Endometrial microvascular endothelial cells (primary cell): ENCODE measurements around the gene CORT. TPM values are rescaled to one million over a fixed set of nuclear protein-coding genes. Genes with fewer than 3 reads are reported as not detected.
"Not testable (repeated sequence)": the region's sequence is repeated elsewhere in the genome, so short reads cannot be mapped to it uniquely, and the experiment has no call there.

Experiments used
- in situ Hi-C: cut with HindIII; loops from 2 replicates; pipeline ENCODE4 v1.10.0; 2017; ENCODE audit warnings: low sequenced_read_pairs, low pct_unique_long_range_greater_than_20kb; ENCODE audit errors: inconsistent ontology term
- total RNA-seq: library from RNA; depleted of rRNA; stranded (reverse); fragments of >200 nt; gene quantifications from one replicate; pipeline ENCODE4 v1.2.3, GENCODE V29; 2015; ENCODE audit errors: inconsistent ontology term

Gene CORT
- total RNA-seq, result not detected

DNA sequence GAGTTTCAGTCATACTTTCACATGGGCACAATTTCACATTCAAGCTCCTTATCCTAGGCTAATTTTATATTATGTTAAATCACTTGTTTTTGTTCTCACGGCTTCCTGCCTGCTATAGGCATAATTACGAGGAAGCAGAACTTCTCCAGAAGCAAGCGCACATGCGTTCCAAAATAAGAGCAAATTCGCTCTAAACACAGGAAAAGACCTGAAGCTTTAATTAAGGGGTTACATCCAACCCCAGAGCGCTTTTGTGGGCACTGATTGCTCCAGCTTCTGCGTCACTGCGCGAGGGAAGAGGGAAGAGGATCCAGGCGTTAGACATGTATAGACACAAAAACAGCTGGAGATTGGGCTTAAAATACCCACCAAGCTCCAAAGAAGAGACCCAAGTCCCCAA is at the start of gene CORT:
TSS of gene CORT (plus strand) at position 281 of the 400 bp plus-strand sequence. CDS start 193 bp downstream, outside the sequence.
- in situ Hi-C loops, result no loop called here

GRCh38 chr1:10401281-10401680 is 48.5 kb upstream of the CORT start:
- in situ Hi-C loops, result no loop called here

- in situ Hi-C loops, result no loop called here
Measured at GRCh38 chr1:10402729-10403274, 47.0 kb upstream of the CORT start.

DNA sequence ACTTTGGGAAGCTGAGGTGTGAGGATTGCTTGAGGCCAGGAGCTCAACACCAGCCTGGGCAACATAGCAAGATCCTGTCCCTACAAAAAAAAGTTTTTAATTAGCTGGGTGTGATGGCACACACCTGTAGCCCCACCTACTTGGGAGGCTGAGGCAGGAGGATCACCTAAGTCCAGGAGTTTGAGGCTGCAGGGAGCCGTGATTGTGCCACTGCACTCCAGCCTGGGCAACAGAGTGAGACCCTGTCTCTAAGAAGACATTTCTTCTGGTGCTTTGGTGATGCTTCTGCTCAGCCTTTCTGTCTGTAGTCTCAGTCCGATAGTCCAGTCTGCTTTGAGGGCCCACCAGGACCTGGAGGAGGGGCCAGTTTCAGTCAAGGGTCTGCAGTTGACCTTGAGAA is 42.6 kb upstream of the CORT start:
- in situ Hi-C loops, result no loop called here

DNA sequence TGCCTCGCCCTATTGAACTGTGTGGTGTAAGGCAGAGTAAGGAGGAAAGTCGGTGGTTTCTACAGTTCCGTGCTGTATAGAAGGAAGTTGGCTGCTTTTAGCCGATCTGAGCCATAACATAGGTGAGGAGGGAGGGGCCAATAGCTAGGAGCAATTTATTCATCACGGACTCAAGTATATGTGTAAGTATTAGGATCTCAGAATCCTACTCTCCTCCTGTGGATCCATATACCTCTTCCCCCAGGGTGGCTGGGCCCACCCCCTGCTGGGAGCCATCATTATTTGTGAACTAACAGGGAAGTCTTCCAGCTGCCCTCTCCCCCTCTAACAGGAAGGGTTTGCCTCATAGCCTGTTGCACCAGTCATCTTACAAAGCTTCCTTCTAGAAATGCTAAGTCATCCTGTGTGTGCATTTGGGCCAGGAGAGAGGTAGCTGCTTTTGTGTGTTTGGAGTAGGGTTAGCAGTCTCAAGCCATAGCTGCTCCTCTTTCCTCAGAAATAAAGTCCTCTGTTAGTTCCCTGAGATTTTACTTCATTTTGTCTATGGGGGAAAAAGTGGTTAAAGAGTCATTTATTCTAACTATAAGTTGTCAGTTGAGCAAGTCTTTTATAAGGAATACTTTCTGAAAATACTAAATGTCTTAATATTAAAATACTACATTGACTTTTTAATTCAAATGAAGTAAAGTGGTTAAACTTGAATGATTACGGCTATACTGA is 34.5 kb upstream of the CORT start:
- in situ Hi-C loops, result no loop called here

DNA sequence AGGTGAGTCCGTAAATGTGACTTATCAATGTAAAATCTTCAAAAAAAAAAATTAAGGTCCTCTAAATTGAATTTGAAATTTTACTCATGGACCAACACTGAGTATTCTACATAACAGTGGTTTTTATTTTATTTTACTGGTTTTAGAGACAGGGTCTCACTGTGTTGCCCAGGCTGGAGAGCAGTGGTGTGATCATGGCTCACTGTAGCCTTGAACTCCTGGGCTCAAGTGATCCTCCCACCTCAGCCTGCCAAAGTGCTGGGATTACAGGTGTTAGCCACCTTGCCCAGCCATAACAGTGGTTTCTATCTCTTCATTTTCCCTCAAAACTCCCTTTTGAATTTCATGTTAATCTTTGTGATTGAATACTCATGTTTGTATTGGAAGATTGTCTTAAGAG is 33.9 kb upstream of the CORT start:
- in situ Hi-C loops, result not testable (repeated sequence)

- in situ Hi-C loops, result not testable (repeated sequence)
Measured at GRCh38 chr1:10418741-10419140, 31.1 kb upstream of the CORT start.

DNA sequence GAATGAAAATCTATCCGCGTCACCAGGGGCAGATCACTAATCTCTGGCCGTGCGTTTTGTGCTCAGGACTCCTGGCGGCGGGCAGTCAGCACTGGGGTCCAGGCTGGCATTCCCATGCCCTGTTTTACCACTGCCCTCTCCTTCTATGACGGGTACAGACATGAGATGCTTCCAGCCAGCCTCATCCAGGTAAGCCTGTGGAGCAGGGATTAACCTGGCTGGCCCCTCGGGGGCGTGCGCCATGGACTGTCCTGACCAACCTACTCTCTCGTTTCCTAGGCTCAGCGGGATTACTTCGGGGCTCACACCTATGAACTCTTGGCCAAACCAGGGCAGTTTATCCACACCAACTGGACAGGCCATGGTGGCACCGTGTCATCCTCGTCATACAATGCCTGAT is 30.5 kb upstream of the CORT start:
- in situ Hi-C loops, result no loop called here

DNA sequence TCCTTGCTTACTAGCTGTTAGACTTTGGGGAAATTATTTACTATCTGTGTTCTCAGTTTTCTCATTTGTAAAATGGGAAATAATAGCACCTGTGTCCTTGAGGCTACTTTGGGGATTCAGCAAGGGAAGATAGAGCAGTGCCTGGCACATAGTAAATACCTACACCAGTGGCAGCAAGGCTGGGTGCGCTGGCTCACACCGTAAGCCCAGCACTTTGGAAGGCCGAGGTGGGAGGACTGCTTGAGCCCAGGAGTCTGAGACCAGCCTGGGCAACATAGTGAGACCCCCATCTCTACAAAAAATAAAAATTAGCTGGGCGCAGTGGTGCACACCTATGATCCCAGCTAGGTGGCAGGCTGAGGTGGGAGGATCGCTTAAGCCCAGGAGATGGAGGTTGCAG is 28.2 kb upstream of the CORT start:
- in situ Hi-C loops, result no loop called here

- in situ Hi-C loops, result no loop called here
Measured at GRCh38 chr1:10424034-10424433, 25.8 kb upstream of the CORT start.

GRCh38 chr1:10424651-10425050 is 25.2 kb upstream of the CORT start:
- in situ Hi-C loops, result no loop called here

GRCh38 chr1:10425826-10426534 is 23.9 kb upstream of the CORT start:
- in situ Hi-C loops, result not testable (repeated sequence)

GRCh38 chr1:10426535-10426848 is 23.3 kb upstream of the CORT start:
- in situ Hi-C loops, result not testable (repeated sequence)

GRCh38 chr1:10428984-10429383 is 20.8 kb upstream of the CORT start:
- in situ Hi-C loops, result no loop called here

DNA sequence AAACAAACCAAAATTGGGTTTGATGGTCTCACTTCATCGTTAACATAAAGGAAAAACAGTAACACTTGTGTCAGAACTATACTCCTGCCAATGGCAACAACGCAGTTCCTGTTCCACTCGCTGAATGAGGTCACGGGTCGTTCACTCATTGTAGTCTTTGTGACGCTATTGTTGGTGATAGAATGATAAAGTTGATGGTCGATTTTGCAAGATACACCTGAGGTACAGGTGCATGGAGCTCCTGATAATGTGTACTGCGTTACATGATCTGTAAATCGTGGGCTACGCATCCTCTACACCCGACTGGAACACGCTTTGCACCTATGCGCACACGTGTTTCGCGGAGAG is 20.0 kb upstream of the CORT start:
- in situ Hi-C loops, result no loop called here

DNA sequence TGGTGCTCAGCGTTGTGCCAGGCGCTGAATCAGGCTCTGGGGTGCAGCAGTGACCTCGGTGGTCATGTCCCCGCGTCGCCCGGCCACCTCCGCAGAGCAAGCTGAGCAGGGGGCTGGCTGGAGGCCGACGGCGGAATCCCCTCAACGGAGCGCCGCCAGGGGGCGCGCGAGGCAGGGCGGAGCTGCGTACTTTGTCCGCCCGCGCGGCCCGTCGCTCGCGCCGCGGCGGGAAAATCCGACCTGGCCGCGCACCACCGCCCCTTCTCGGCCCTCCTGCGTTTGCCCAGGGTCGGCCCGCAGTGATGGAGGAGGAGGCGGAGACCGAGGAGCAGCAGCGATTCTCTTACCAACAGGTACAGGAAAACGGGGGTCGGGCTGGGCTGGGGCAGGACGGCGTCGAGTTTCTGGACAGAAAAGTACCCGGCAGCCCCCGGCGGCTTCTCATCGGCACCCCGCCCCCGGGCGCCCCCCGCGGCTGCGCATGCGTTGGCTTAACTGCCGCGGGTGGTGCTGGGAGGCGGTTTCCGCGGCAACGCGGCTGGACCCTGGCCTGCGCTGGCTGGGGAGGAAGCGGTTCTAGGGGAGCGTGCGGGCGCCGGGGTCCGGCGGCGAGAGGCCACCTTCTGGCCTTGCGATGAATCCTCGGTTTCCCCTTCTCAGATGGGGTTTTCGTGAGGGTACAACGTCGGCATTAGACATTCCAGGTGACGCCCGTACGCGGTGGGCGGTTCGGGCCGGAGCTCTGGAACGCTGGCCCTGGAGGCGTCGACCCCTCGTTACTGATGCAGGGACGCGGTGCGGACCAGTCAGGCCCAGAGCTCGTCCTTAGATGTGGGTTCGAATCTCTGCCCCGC is 19.4 kb upstream of the CORT start, which contains the start of gene CENPS:
TSS of gene CENPS (plus strand) at position 218 of the 854 bp plus-strand sequence. CDS start at position 303, 85 bp downstream.
- in situ Hi-C loops, result no loop called here

DNA sequence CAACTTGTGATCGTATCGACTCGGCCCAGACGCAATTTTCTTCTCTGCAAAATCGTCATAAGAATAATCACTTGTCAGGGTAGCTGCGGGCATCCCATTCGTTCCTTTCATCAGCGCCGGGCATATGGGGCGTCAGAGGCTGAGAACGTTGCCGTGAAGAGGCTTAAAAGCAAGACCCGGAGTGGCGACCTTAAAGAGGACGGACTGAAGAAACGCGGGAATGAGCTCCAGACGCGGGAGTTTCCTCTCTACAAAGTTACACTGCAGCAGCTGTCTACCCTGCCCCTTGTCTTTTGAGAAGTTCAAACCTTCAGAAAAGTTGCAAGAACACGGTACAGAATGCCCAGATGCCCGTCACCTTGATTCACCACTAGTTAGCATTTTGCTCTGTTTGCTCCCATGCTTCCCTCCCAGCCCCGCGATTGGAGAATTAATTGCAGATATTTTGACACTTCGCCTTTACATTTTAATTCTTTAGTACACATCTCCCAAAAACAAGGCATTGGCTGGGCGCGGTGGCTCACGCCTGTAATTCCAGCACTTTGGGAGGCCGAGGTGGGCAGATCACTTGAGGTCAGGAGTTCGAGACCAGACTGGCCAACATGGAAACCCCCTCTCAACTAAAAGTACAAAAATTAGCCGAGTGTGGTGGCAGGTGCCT is 18.6 kb upstream of the CORT start:
- in situ Hi-C loops, result no loop called here

- in situ Hi-C loops, result no loop called here
Measured at GRCh38 chr1:10432910-10433700, 16.7 kb upstream of the CORT start.
